ENCODE measurements around the gene SLC12A9. TPM values are rescaled to one million over a fixed set of nuclear protein-coding genes. Genes with fewer than 3 reads are reported as not detected.

The SLC12A9 gene
- total RNA-seq, 1 donor: 19.5 TPM

GRCh38 chr7:100895956-100896731 is 43.6 kb downstream of the SLC12A9 start:
- no peak overlapping the region for H3K27ac ChIP-seq (ENCODE audit: low read depth, low read length)
- no peaks in the 10 kb centered on the region for H3K36me3 ChIP-seq (ENCODE audit: insufficient read depth, low read length)
- peak; percentile 73 for DNase-seq (ENCODE audit: insufficient read length, low spot score, missing footprints)
- no peaks in the 10 kb centered on the region for H3K4me1 ChIP-seq (ENCODE audit: insufficient read depth, low read length)
- TF ChIP-seq, protein P1, sequence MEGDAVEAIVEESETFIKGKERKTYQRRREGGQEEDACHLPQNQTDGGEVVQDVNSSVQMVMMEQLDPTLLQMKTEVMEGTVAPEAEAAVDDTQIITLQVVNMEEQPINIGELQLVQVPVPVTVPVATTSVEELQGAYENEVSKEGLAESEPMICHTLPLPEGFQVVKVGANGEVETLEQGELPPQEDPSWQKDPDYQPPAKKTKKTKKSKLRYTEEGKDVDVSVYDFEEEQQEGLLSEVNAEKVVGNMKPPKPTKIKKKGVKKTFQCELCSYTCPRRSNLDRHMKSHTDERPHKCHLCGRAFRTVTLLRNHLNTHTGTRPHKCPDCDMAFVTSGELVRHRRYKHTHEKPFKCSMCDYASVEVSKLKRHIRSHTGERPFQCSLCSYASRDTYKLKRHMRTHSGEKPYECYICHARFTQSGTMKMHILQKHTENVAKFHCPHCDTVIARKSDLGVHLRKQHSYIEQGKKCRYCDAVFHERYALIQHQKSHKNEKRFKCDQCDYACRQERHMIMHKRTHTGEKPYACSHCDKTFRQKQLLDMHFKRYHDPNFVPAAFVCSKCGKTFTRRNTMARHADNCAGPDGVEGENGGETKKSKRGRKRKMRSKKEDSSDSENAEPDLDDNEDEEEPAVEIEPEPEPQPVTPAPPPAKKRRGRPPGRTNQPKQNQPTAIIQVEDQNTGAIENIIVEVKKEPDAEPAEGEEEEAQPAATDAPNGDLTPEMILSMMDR (IDR thresholded peaks at IDR 0.05; ENCODE audit: extremely low read depth, low read depth, low read length): no peak
- no peaks in the 10 kb centered on the region for H3K79me2 ChIP-seq (ENCODE audit: insufficient read depth, low read length)
- H3K27me3 ChIP-seq (ENCODE audit: insufficient read depth, low read length): peaks cover 36% of the 10 kb centered on the region
- H2AFZ ChIP-seq (ENCODE audit: low read length): no peak overlapping the region
- H3K9me3 ChIP-seq (ENCODE audit: low read depth, low read length): no peaks in the 10 kb centered on the region
- H4K20me1 ChIP-seq (ENCODE audit: insufficient read depth, low read length): peaks cover 5% of the 10 kb centered on the region
- H3K4me3 ChIP-seq (ENCODE audit: insufficient read depth, low read length): no peak overlapping the region
- no peak overlapping the region for H3K4me2 ChIP-seq (ENCODE audit: insufficient read depth, low read length)

DNA sequence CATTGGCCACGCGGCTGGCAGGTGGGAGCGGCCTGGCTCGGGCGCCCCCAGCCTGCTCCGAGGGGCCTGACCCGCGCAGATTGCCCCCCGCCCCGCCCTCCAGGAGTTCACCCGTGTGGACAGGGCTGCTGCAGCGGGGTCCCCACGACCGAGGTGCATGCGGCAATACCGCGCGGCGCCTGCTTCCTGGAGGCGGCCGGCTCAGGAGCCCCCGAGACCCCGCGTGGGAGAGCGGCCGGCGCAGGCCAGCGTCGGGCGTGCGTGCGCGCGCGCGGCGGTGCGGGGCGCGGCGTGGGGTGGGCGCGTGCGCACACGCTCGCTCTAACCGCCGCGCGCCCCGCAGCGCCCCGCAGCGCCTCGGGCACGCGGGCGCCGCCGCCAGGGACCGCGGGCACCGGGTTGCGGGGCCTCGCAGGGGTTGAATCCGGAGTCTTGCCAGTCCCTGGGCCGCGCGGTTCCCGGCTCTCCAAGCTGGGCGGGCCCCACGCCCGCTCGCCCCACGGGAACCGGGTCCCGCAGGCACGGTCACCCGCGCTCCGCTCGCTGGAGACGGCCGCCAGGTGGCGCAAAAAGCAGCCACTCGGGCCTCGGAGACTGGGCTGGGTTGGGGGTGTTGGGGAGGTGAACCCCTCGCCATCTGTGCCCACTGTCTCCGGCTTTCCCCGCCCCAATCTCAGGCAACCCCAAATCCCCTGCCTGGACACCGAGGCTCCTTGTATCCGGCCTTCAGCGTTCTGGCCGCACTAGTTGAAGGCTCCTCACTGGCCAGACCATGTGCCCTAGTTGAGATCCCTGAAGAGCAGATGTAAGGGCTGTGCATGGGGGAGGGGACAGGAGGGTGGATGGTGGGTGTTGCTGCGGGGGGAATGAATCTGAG is 44.5 kb downstream of the SLC12A9 start:
- Histone ChIP-seq H3K27me3 (ENCODE audit: insufficient read depth, low read length) (peaks cover 36% of the 10 kb centered on the region), H2AFZ (ENCODE audit: low read length) (no peak overlapping the region), H4K20me1 (ENCODE audit: insufficient read depth, low read length) (peaks cover 5% of the 10 kb centered on the region), H3K9me3 (ENCODE audit: low read depth, low read length) (no peaks in the 10 kb centered on the region), H3K27ac (ENCODE audit: low read depth, low read length) (no peak overlapping the region), H3K4me3 (ENCODE audit: insufficient read depth, low read length) (no peak overlapping the region), H3K4me1 (ENCODE audit: insufficient read depth, low read length) (no peaks in the 10 kb centered on the region), H3K36me3 (ENCODE audit: insufficient read depth, low read length) (no peaks in the 10 kb centered on the region), H3K4me2 (ENCODE audit: insufficient read depth, low read length) (no peak overlapping the region), H3K79me2 (ENCODE audit: insufficient read depth, low read length) (no peaks in the 10 kb centered on the region)
- DNase-seq (ENCODE audit: insufficient read length, low spot score, missing footprints): peak; percentile 94
- TF ChIP-seq, protein P1 (IDR thresholded peaks at IDR 0.05; ENCODE audit: extremely low read depth, low read depth, low read length): peak; percentile 59

GRCh38 chr7:100897772-100898454 is 45.4 kb downstream of the SLC12A9 start:
- Histone ChIP-seq H3K27ac (ENCODE audit: low read depth, low read length) (no peak overlapping the region), H3K9me3 (ENCODE audit: low read depth, low read length) (no peaks in the 10 kb centered on the region), H3K27me3 (ENCODE audit: insufficient read depth, low read length) (peaks cover 36% of the 10 kb centered on the region), H3K79me2 (ENCODE audit: insufficient read depth, low read length) (no peaks in the 10 kb centered on the region), H3K36me3 (ENCODE audit: insufficient read depth, low read length) (no peaks in the 10 kb centered on the region), H3K4me3 (ENCODE audit: insufficient read depth, low read length) (no peak overlapping the region), H3K4me1 (ENCODE audit: insufficient read depth, low read length) (no peaks in the 10 kb centered on the region), H2AFZ (ENCODE audit: low read length) (no peak overlapping the region), H4K20me1 (ENCODE audit: insufficient read depth, low read length) (peaks cover 5% of the 10 kb centered on the region), H3K4me2 (ENCODE audit: insufficient read depth, low read length) (no peak overlapping the region)
- TF ChIP-seq, protein P1 (IDR thresholded peaks at IDR 0.05; ENCODE audit: extremely low read depth, low read depth, low read length): no peak
- no peak for DNase-seq (ENCODE audit: insufficient read length, low spot score, missing footprints)

All from osteoblast (primary cell).